Measurements from ENCODE around the gene TNNT2.

GRCh38 chr1:201377611-201378092 is at the start of gene TNNT2:
- TF ChIP-seq, protein P1, sequence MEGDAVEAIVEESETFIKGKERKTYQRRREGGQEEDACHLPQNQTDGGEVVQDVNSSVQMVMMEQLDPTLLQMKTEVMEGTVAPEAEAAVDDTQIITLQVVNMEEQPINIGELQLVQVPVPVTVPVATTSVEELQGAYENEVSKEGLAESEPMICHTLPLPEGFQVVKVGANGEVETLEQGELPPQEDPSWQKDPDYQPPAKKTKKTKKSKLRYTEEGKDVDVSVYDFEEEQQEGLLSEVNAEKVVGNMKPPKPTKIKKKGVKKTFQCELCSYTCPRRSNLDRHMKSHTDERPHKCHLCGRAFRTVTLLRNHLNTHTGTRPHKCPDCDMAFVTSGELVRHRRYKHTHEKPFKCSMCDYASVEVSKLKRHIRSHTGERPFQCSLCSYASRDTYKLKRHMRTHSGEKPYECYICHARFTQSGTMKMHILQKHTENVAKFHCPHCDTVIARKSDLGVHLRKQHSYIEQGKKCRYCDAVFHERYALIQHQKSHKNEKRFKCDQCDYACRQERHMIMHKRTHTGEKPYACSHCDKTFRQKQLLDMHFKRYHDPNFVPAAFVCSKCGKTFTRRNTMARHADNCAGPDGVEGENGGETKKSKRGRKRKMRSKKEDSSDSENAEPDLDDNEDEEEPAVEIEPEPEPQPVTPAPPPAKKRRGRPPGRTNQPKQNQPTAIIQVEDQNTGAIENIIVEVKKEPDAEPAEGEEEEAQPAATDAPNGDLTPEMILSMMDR (conservative IDR thresholded peaks at IDR 0.05; ENCODE audit: low read depth, low read length) = no peak
- TF ChIP-seq EZH2 (IDR thresholded peaks at IDR 0.05; ENCODE audit: borderline replicate concordance, low read depth, low read length, poor library complexity, severe bottlenecking) = no peak

Data from A673 (cell line).